HG03159 (cell line): ENCODE data around the gene SF3B3.
"Not testable (repeated sequence)": the region's sequence is repeated elsewhere in the genome, so short reads cannot be mapped to it uniquely, and the experiment has no call there.

Experiments used
- ATAC-seq: cut with Tn5 transposase; IDR thresholded peaks from one replicate; pipeline ENCODE4 v1.9.1; 2021; ENCODE audit warnings: mild to moderate bottlenecking, moderate library complexity; ENCODE audit not compliant: unreplicated experiment

Gene SF3B3

GRCh38 chr16:70588565-70588964 lies 64.9 kb downstream of the SF3B3 start:
- ATAC-seq, result no peak

DNA sequence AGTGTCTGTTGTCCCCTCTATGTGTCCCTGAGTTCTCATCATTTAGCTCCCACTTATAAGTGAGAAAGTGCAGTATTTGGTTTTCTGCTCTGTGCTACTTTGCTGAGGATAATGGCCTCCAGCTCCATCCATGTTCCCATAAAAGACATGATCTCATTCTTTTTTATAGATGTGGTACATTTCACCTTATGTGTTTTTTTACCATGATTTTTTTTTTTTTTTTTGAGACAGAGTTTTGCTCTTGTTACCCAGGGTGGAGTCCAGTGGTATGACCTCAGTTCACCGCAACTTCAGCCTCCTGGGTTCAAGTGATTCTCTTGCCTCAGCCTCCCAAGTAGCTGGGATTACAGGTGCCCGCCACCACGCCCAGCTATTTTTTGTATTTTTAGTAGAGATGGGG lies 65.8 kb downstream of the SF3B3 start:
- ATAC-seq, result not testable (repeated sequence)

DNA sequence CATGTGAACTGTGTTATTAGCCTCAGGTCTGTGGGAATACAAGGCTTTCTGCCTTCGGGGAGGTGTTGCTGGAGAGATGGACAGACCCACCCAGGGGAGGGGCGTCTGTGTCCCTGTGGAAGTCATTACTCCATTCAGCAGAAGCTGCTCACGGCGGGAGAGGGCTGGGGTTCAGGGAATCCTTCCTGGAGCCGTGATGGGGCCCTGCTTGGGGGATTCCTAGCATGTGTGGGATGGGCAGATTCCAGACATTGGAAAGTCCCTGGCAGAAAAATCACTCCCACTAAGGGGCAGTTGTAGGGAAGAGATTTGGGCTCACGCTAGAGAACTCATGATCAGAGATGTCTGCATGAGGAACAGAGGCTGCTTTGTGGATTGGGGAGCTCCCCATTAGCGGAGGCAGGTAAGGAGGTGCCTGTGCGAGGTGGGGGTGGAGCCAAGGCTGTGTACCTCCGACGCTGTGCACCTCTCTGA lies 66.4 kb downstream of the SF3B3 start:
- no peak for ATAC-seq

DNA sequence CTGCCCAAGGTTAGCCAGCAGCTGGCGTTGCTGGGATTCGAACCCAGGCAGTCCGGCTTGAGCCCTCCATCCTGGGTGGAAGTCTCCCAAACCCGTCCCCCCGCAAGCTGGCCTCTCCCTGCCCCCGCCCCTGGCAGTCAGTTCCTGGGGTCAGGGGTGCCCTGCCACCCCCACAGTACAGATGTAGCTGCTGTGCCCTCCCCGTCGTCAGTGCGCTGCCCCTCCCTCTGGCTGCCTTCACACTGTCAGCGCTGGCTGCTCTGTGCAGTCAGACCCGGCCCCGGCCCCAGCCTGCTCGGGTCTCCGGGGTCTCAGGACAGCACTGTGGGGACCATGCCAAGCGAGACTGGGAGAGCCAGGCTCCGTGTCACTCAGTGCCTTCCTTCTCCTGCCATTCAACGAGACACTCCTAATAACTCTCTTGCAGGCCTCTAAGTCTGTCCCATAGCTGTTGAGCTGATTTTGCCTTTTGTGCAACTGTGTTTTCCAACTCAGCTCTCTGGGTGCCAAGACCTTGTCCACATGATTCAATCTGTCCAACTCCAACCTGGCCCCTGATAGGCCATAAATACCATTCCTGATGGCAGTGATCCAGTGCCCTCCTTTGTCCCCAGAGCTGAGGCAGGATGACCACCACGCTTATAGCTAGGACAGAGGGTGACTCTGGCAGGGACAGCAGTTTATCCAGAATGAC lies 67.3 kb downstream of the SF3B3 start:
- no peak for ATAC-seq

- no peak for ATAC-seq
Measured at GRCh38 chr16:70591615-70592014, 68.0 kb downstream of the SF3B3 start.

DNA sequence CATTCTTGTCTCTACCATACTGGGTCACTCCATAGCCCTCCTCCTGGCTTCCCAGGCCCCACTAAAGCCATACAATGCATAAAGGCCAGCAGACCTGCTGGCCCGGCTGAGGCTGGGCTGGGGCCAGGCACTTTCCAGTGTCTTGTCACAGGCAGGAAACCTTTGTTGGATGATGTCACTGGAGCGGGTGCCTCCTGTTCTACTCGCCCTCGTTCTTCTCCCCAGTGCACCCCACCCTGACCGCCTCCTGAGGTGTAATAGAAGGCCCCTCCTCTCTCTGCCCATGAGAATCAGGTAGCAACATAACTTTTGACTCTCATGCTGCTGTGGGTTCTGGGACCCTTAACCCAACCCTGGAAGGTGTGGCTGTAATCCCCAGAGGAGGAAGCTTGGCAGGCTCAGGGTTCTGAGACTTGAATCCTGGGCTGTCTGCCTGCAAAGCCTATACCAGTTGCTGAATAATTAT lies 68.5 kb downstream of the SF3B3 start:
- no peak for ATAC-seq

GRCh38 chr16:70593544-70593943 lies 69.9 kb downstream of the SF3B3 start:
- no peak for ATAC-seq

GRCh38 chr16:70594569-70594968 lies 71.0 kb downstream of the SF3B3 start:
- ATAC-seq, result no peak

GRCh38 chr16:70597135-70597835 lies 73.7 kb downstream of the SF3B3 start:
- no peak for ATAC-seq

GRCh38 chr16:70598937-70599503 lies 75.4 kb downstream of the SF3B3 start:
- ATAC-seq, result no peak

DNA sequence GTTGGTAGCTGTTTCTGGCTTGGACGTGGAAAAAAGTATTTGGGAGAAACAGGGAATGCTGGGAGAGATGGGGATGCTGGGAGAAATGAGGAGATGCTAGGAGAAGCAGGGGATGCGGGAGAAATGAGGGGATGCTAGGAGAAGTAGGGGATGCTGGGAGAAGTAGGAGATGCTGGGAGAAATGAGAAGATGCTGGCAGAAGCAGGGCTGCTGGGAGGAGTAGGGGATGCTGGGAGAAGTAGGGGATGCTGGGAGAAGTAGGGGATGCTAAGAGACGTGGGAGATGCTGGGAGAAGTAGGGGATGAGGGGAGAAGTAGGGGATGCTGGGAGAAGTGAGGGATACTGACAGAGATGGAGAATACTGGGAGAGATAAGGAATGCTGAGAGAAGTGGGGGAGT lies 77.1 kb downstream of the SF3B3 start:
- ATAC-seq, result no peak

- no peak for ATAC-seq
Measured at GRCh38 chr16:70601576-70602575, 78.3 kb downstream of the SF3B3 start.

DNA sequence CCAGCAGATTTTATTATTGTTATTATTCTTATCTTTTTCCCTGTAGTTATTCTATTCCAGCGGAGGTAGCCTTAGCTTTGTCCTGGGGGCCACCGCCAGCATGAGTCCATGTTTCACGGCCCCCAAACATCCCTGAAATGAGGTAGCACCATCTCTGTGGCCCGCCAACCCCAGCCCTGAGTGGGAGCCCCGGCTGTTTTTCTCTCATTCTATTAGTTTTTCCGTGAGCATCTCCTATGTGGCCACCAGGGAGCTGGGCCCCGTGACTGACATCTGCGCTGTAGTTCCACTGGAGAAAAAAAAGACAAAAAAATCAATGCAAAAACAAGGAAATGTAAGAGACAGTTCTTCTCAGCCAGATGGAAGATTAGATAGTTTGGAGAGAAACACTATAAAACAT lies 79.2 kb downstream of the SF3B3 start:
- no peak for ATAC-seq

DNA sequence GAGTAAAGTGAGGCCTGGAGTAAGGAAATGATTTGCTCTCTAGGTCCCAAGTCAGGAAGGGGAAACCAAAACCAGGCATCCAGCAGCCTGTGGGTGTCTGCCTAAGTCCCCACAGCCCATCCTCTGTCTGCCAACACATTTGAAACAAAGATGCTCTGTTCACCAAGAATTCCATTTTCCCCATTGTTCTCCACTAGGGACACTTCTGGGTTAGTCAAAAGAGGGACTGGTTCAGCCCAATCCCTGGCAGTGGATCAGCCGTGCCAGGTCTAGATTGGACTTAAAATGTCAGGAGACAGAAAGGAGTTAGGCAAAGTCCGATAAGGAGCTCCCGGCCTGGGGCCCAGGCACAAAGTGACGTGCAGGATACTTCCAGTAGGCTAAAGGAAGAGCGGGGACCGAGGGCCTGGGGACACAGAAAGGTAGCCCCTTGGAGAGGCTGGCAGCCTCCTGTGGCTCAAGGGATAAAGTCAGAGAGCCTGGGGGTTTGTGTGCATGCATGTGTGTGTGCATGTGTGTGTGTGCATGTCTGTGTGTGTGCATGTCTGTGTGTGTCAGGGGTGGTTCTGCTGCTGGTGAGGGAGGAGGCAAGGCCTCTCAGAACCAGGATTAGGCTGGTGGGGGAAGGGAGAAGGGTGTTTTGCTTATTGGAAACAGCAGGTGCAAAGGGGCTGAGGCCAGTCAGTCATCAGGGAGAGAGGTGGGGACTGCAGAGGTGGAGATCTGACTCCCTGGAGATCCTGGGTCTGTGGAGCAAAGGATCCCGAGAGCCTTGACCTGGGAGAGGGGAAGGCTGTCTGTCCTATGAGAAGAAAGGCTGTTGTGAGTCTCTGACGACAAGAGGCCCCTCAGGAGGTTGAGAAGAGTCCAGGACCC lies 81.0 kb downstream of the SF3B3 start:
- ATAC-seq, result no peak

GRCh38 chr16:70605283-70605657 lies 81.7 kb downstream of the SF3B3 start:
- no peak for ATAC-seq

GRCh38 chr16:70608521-70608920 lies 84.9 kb downstream of the SF3B3 start:
- no peak for ATAC-seq

- no peak for ATAC-seq
Measured at GRCh38 chr16:70610273-70611223, 86.9 kb downstream of the SF3B3 start.

GRCh38 chr16:70611224-70611598 lies 87.6 kb downstream of the SF3B3 start:
- ATAC-seq, result no peak

DNA sequence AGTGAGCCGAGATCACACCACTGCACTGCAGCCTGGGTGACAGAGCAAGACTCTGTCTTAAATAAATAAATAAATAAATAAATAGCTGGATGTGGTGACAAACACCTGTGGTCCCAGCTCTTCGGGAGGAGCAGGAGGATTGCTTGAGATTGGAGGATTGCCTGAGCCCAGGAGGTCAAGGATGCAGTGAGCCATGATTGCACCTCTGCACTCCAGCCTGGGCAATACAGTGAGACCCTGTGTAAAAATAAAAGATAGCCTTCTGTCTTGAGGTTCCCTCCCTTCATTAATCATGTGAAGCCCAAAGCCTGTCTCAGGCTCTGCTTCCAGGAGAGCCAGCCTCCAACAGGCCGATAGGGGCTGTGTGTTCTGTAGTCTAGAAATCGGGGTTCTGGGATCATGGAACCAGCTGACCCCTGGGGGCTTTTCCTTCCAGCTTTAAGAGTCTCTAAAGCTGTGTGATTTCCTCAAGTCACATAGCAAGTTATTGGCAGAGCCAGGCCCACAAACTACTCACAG lies 88.2 kb downstream of the SF3B3 start:
- ATAC-seq, result no peak
